ENCODE data around the gene TSPAN14.

TSPAN14 gene

DNA sequence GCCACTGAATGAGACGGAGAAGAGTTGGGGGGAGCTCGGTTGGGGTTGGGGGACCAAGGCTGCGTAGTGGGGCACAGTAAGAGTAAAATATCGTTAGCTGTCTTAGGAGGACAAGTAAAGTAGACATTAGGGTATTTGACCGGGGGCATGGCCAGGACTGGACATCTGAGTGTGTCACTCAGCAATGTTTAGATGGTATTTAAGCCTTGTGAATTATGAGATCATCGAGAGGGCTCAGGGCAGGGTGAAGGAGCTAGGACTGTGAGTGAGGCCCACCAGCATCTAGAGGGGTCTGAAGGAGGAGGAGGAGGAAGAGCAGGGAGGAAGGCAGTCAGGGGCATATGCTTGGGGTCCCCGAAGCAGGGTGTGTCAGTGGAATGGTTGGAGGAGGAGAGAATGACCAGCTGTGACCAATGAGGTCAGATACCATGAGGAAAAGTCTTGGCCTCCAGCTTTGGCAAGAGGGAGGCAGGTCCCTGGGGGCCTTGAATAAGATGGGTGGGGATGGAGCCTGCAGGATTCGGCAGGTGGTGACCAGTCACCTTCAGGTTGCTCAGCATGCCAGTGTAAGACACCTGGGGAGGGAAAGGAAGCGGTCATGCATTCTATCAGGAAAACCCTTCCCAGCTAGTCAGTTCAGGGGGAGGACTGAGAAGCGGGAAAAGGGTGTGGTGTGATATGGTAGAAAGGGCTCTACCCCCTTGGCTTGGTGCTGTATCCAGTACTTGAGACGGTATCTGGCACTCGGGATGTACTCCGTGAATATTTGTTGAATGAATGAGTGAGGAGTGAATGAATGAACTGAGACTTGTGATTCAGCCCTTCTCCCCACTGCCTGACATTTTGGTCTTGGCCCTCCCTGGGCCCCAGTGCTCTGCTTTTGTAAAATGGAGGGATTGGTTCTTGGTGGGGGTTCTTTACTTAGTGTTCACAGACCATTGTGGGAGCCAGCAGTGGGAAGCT is 48.8 kb downstream of the TSPAN14 start:
- DNase-seq (ENCODE audit: low read depth, low spot score): no peak

DNA sequence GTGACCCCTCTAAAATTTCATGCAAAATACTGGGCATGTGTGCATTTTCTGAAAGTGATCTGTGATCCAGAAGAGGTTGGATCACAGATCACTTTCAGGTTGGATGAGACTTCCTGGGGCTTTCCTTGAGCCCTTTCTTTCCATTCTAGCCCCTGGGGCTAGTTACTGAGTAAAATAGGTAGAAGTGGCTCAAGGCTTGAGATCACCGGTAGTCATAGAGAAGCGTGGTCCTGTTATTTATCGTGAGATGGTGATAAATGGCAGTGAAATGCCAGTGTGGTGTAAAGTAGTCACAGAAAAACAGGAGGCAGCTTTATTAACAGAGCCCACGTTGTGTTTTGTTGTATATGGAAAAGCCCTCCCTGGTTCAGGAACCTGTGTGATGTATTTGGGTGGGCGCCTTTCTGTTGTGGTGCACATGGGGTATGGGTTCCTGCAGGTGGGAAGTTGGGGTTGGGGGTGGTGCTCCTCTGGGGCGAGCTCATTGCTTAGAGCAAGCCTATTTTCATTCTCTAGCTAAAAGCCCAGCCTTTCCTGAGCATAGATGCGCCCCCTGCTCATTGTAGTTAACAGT is 49.6 kb downstream of the TSPAN14 start:
- no peak for DNase-seq (ENCODE audit: low read depth, low spot score)

DNA sequence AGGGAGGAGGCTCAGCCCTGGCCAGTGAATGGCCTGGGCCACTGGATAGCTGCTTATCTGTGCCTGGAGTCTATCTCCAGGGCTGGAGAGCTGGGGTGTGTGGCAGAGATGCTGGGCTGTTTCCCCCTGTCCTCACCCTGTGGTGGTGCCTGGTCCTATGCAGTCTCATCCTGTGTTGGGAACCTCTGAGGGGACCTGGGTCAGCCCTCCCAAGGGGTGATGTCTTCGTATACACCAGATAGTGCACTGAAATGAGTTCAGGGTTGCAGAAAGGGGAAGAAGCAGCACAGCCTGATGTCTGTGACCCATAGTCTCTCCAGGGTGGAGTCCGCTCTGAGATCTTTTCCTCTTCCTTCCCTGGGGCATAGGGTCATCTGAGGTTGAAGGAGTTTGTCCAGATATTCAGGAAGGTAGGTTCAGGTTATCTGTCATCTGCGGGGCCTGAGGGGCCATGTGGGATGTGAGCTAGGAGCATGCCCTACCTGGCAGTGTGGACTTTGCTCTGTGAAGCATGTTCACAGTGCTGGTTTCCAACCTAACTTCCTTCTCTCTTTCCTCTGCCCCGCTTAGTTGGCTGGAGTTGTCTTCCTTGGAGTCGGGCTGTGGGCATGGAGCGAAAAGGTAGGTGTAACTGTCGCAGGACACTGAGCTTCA is 50.2 kb downstream of the TSPAN14 start:
- no peak for DNase-seq (ENCODE audit: low read depth, low spot score)

DNA sequence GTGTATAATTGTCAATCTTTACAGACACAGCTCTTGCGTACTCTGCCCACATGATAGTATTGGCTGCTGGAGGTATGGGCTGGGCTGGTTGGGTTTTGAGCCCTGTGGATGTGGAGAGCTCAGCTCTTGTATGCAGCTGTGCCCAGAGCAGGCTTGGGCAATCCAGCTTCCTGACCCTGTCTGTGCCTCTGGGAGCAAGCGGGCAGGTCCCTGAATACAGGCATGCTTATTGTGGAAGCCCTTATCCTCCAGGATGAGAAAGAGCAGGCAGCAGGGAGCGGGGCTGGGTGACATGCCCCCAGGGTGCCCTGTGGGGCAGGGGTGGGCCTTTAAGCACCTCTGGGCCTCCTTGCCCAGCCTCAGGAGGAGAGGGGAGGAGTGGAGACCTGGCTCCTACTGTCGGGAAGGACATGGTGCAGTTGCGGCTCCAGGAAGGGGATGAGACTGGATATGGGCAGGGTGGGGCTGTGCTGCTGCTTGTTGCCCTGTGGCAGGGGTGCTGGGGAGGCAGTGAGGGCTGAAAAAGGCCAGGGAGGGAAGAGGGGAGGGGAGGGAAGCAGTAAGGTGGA is 50.9 kb downstream of the TSPAN14 start:
- no peak for DNase-seq (ENCODE audit: low read depth, low spot score)

DNA sequence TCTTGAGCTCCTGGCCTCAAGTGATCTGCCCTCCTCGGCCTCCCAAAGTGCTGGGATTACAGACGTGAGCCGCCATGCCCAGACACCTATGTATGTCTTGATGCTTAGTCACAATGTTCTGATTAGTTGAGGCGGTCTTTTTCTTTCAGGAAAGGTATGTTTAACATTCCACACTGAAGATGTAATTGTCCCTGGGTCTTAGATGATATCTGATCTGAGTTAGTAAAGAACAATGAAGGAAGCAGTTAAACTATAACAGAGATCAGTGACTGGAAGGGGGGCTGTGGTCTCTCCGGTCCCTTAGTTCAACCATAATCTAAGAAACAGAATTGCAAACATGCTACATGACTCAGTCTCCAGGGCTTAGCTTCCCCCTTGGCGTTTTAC is 52.1 kb downstream of the TSPAN14 start:
- DNase-seq (ENCODE audit: low read depth, low spot score): no peak

DNA sequence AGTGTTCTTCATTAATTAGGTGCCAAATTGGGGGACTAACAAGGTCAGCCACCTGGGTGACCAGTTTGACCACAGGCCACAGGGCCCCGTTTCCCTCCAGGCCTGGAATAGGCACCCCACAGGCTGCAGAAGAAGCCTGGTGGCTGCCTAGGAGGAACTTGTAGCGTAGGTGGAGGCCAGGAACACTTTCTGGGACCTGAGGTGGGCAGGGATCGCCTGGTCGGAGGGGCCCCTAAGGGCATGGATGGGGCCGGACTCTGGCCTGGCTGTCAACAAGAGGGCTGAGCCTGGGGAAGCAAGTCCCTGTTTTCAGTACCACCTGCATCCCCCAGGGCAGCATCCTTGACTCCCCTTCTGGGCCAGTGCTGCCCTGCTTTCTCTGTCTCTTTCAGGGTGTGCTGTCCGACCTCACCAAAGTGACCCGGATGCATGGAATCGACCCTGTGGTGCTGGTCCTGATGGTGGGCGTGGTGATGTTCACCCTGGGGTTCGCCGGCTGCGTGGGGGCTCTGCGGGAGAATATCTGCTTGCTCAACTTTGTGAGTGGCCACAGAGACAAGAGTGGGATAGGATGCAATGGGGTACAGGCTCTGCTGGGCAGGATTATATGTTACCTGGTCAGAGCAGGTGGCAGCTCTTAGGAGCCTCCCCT is 52.9 kb downstream of the TSPAN14 start:
- no peak for DNase-seq (ENCODE audit: low read depth, low spot score)

DNA sequence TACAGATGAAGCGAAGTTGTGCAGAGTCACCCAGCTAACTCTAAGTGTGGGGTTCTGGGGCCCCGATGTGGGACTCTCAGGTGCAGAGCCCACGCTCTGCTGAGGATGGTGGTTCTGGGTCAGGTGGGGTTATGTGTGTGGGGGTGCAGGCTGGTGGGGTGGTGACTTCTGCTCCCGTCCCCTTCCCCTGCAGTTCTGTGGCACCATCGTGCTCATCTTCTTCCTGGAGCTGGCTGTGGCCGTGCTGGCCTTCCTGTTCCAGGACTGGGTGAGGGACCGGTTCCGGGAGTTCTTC is 54.9 kb downstream of the TSPAN14 start:
- DNase-seq (ENCODE audit: low read depth, low spot score): no peak

DNA sequence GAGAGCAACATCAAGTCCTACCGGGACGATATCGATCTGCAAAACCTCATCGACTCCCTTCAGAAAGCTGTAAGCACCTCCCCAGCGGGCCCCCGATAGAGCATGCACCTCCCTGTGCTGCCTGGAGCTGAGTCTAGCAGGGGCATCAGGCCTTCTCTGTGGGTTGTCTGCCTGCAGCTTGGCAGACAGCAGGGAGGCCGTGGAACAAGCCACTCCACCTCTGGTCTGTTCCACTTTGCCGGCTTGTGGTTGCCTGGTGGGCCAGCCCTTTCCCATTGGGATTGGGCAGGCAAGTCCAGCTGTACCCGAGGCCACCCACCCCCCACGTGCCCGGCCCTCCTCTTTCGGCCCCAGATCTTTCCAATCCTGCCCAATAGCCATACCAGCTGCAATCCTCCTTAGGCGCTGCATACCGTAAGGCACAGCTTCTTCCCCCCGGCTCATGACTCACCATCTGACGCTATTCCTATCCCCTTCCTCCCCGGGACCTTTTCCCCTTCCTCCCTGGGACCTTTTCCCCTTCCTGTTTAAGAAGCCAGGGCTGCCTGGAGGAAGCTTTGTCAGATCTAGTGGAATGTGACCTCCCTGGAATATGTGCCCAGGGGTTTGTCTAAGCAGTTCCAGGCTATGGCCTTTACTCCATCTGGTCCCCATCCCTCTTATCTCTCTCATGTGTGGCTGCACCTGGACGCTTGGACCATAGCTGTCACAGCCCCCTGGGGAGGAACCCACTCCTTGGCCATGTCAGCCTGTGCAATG is 55.5 kb downstream of the TSPAN14 start:
- DNase-seq (ENCODE audit: low read depth, low spot score): peak; percentile 70

DNA sequence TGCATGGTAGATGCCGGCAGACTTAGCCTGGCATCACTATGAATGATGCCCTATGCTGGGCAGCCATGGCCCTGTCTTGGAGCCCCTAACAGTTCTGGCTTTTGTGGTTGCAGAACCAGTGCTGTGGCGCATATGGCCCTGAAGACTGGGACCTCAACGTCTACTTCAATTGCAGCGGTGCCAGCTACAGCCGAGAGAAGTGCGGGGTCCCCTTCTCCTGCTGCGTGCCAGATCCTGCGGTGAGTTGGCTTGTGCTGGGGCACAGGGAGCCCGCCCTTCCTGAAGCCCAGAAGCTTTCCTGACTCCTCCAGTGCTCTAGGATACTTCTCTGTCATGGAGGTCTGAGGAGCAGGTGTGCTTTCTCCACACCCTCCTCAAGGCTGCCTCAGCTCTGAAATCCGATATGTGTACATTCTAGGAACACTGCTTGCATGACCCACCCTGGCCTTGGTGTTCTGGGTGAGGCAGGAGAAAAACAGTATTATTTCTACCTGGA is 58.0 kb downstream of the TSPAN14 start:
- no peak for DNase-seq (ENCODE audit: low read depth, low spot score)

DNA sequence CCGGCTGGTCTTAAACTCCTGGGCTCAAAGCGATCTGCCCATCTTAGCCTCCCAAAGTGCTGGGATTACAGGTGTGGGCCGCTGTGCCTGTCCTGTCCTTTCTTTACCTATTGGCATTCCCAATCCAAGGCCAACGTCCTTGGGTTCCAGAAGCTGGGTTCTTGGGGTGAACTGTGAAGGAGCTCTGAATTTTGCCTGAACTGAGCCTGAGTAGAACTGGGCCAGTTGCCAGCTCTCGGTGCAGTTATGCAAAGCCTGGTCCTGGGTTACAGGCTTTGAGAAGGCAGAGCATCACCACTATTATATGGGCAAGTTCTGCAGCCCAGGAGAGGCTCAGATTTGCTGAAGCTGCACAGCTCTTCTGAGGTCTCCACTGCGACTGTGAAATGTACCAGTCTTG is 59.0 kb downstream of the TSPAN14 start:
- no peak for DNase-seq (ENCODE audit: low read depth, low spot score)

DNA sequence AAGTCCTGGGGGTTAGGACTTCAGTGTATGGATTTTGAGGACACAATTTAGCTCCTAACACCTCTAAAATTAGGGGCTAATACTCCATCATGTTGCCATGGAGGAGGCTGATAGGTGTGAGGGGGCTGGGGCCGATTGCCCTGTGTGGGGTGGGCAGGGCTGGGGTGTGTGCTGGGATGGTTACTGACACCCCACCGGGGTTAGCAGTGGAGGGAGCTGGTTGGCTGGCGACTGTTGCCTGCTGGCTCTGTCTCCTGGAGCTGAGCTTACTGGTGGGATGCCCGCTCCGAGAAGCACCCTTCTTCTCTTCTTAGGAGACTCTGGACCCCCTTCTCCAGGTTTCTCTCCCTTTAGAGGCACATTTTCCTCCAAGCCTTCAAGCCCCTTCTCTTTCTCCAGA is 61.4 kb downstream of the TSPAN14 start:
- DNase-seq (ENCODE audit: low read depth, low spot score): no peak

DNA sequence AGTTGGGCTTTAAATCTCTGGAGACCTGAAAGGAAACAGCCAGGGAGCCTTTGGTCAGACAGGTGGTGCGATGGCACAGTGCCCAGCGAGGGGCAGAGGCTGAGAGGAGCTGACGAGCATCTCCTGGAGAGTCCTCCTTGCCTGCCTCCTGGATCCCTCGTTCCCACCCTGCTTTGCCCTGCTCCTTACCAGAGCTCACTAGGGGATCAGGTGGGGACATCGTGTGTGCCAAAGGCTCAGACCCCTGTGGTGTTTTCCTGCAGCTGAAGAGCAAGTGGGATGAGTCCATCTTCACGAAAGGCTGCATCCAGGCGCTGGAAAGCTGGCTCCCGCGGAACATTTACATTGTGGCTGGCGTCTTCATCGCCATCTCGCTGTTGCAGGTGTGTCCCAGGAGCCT is 61.8 kb downstream of the TSPAN14 start:
- DNase-seq (ENCODE audit: low read depth, low spot score): no peak

DNA sequence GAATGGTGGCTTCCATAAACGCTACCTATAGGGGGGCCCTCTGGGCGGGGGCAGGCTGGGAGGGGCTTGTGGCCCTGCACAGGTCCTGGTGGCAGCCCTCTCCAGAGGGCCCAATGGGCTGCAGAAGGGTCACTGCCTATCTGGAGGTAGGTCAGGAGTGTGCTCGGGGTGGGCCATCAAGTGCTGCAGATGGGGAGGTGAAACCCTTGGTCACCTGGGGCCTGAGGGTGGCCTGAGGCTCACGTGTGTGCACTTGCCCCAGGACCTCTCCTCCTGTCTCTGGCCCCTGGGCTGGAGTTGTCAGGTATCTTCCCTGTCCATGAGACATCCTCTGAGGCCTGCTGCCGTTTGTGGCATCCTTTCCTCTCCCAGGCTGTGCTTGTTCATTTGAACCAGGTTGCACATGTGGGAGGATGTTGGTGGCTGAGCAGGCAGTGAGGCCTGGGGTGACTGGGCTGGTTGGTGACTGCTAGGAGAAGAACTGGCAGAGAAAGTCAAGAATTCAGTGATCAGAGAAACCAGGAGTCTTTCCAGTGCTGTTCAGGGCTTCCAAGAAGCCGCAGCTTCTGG is 62.5 kb downstream of the TSPAN14 start:
- DNase-seq (ENCODE audit: low read depth, low spot score): no peak

DNA sequence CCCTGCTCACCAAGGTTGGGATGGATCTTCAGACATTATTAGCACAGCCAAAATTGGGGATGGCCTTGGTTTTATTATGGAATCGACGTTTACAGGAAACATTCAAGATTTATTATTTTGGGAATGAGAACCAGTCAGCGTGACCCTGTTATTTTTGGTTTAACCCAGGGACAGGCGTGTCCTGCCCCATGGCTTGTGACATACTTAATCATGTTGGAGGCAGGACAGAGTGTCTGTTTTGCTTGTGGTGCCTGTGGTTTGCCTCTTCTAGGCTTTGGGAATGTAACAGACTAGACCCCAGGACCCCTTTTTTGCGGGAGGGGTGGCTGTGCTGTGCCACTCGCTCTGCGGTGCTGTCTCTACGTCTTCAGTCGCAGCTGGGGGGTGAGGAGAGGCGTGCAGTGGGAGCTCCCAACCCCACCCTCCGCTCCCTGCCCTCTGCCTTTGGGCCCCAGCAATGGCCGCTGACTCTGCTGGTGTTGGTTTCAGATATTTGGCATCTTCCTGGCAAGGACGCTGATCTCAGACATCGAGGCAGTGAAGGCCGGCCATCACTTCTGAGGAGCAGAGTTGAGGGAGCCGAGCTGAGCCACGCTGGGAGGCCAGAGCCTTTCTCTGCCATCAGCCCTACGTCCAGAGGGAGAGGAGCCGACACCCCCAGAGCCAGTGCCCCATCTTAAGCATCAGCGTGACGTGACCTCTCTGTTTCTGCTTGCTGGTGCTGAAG is 63.5 kb downstream of the TSPAN14 start:
- DNase-seq (ENCODE audit: low read depth, low spot score): no peak

DNA sequence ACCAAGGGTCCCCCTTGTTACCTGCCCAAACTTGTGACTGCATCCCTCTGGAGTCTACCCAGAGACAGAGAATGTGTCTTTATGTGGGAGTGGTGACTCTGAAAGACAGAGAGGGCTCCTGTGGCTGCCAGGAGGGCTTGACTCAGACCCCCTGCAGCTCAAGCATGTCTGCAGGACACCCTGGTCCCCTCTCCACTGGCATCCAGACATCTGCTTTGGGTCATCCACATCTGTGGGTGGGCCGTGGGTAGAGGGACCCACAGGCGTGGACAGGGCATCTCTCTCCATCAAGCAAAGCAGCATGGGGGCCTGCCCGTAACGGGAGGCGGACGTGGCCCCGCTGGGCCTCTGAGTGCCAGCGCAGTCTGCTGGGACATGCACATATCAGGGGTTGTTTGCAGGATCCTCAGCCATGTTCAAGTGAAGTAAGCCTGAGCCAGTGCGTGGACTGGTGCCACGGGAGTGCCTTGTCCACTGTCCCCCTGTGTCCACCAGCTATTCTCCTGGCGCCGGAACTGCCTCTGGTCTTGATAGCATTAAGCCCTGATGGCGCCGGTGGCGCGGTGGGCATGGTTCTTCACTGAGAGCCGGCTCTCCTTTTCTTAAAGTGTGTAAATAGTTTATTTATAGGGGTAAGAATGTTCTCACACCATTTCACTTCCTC is 64.2 kb downstream of the TSPAN14 start:
- no peak for DNase-seq (ENCODE audit: low read depth, low spot score)

DNA sequence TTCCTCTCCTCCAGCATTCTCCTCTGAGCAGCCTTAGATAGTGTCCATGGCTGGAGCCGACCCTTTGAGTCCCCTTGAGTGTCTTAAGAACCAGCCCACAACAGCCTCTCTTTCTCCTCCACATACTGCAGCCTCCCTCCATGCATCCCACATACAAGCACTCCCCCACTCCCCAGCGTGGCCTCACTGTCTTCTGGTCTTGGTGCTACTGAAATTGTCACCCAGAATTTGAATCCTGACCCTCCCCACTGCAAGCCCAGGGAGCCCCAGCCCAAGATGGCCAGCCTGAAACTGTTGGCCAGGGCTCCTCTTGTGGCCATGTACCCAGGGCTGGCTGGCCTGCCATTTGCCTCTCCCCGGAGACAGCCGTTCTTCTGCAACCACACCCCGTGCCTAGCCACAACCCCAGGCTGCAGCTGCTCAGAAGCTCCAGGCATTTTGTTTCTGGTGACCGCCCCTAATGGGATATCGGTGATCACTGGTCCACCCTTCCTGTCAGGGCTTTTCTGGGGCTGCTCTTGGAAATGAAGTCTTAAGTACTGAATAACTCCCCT is 64.8 kb downstream of the TSPAN14 start:
- DNase-seq (ENCODE audit: low read depth, low spot score): no peak

DNA sequence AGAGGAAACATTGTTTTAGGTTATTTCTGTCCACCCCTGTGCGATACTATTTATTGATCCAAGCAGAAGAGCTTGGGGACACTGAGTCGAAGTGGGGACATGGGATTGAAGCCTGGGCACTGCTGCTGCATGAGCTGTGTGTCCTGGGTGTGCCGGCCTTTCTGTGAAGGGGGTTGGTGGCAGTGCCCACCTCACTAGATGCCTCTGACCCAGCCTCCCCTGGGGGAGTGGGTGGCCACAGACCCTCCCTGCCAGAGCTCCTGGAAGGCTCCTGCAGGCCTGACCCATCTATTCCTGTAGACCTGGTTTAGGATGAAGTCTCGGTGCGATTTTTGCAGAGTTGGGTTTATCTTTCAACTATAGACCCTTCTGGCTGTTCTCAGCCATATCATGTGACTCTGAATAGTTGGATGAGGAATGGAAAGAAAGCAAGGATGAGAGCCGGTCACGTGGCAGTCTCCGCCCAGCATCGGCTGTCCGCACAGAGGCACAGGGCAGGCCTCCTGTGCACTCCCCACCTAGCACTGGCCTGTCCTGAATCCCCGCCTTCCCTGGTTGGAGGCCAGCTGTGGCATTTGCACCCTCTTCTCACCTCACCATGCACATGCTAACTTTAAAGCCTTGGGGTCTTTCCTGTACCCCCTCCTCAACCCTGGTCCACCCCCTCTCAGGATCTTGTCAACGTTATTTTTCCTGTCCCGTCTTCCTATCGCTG is 66.0 kb downstream of the TSPAN14 start:
- no peak for DNase-seq (ENCODE audit: low read depth, low spot score)

DNA sequence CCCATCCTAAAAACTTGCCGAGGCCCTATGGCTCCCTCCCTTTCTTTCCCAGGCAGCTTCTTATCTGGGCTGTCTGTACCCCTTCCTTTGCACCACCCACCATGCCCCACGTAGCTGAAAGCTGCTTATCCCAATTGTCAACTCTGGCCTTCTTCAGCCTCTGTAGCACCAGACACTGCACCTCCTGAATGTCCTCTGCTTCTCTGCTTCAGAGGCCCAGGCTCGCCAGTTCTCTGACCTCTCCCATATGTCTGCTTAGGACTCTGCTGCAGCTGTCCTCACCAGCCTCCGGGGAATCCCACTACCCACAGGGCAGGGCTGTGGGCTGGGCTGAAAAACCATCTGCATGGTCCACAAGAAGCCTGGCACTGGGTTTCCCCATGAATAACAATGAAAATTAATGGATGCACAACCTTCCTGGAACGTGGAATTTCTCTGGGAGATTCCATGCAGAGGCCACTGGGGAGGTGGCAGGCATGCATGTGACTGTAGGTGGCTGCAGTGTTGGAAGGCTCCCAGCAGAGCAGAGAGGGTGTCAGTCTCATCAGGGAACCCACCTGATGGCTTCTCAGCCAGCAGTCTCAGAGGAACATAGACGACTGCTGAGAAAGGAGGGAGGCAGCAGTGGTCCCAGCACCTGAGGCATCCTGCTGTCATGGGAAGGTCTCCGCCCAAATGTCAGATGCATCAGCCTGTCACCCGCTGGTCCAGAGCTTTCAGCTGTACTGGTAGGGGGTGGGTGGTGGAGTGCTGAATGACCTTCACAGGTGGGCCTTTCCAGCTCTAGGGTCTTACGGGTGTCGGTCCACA is 66.8 kb downstream of the TSPAN14 start:
- no peak for DNase-seq (ENCODE audit: low read depth, low spot score)

All from smooth muscle cell of the brain vasculature (primary cell).